SK-N-SH (cell line): ENCODE measurements around the gene PKN2. TPM values are rescaled to one million over a fixed set of nuclear protein-coding genes. Genes with fewer than 3 reads are reported as not detected.

Experiments
- CTCF ChIA-PET: fragments of 300-600, 350-600 bp; formaldehyde crosslinking; extraction: SDS; loops from one replicate; lab custom pipeline; 2021; lab: Yijun Ruan, JAX
- POLR2A ChIA-PET: fragments of 350-600 bp; sonication (Branson Sonifier 250); formaldehyde crosslinking; extraction: SDS; loops from one replicate; lab custom pipeline; 2020; ENCODE audit warnings: antibody characterized with exemption, inconsistent platforms; lab: Yijun Ruan, JAX
- DNase-seq: peaks from one replicate; pipeline ENCODE4 v3.0.0; 2012
- H2AFZ ChIP-seq: fragments of 200-600 bp; sonication (generic); 2 replicates; pipeline ENCODE4 v1.8.1; 2016; ENCODE audit warnings: antibody characterized with exemption, mild to moderate bottlenecking, low read depth
- H3F3A ChIP-seq: fragments of 200-600 bp; sonication (generic); replicated peaks from 2 replicates; pipeline ENCODE3; 2016; ENCODE audit warnings: antibody characterized with exemption, mild to moderate bottlenecking; ENCODE audit not compliant: insufficient read depth
- H3K27ac ChIP-seq, 2 experiments: fragments of 200-500 bp in 1 of 2; fragments of 200-600 bp in 1 of 2; sonication (Bioruptor generic) in 1 of 2; sonication (generic), shearing (Covaris generic) in 1 of 2; 2 replicates each; pipeline versions ENCODE4 v1.5.1 to v1.6.1; 2014 to 2016; ENCODE audit warnings: low read depth in 2 of 2, inconsistent platforms in 1 of 2, low read length in 1 of 2, mild to moderate bottlenecking in 1 of 2, mixed read lengths in 1 of 2
- H3K27me3 ChIP-seq: fragments of 200-600 bp; sonication (generic), shearing (Covaris generic); 2 replicates; pipeline ENCODE4 v1.6.1; 2016; ENCODE audit warnings: mixed run types; ENCODE audit not compliant: insufficient read depth
- H3K36me3 ChIP-seq, 2 experiments: fragments of 200-500 bp in 1 of 2; fragments of 200-600 bp in 1 of 2; sonication (Bioruptor generic) in 1 of 2; sonication (generic) in 1 of 2; replicated peaks in 1 of 2; 2 replicates each; pipeline versions ENCODE3 to v1.5.1; 2014 to 2016; ENCODE audit warnings: low read length in 1 of 2, mild to moderate bottlenecking in 1 of 2; ENCODE audit not compliant: insufficient read depth in 2 of 2, control insufficient read depth in 1 of 2
- H3K4me1 ChIP-seq, 2 experiments: fragments of 200-500 bp in 1 of 2; fragments of 200-600 bp in 1 of 2; sonication (Bioruptor generic) in 1 of 2; sonication (generic), shearing (Covaris generic) in 1 of 2; 2 replicates each; pipeline versions ENCODE4 v1.5.1 to v1.6.1; 2014 to 2016; ENCODE audit warnings: low read depth in 1 of 2, low read length in 1 of 2, mixed run types in 1 of 2; ENCODE audit not compliant: insufficient read depth in 2 of 2, control insufficient read depth in 1 of 2
- H3K4me2 ChIP-seq: fragments of 200-600 bp; sonication (generic), shearing (Covaris generic); 2 replicates; pipeline ENCODE4 v1.6.1; 2017; ENCODE audit warnings: mixed run types
- H3K4me3 ChIP-seq, 2 experiments: fragments of 200-500 bp in 1 of 2; fragments of 200-600 bp in 1 of 2; sonication (Bioruptor generic) in 1 of 2; sonication (generic), shearing (Covaris generic) in 1 of 2; 2 replicates each; pipeline versions ENCODE4 v1.5.1 to v1.8.1; 2014 to 2016; ENCODE audit warnings: low read depth in 2 of 2, inconsistent platforms in 1 of 2, low read length in 1 of 2, mild to moderate bottlenecking in 1 of 2, mixed read lengths in 1 of 2, moderate library complexity in 1 of 2
- H3K79me2 ChIP-seq: fragments of 200-600 bp; sonication (generic); 2 replicates; pipeline ENCODE4 v1.8.1; 2017; ENCODE audit warnings: mild to moderate bottlenecking; ENCODE audit not compliant: insufficient read depth
- H3K9ac ChIP-seq: fragments of 200-600 bp; sonication (generic); 2 replicates; pipeline ENCODE4 v1.6.1; 2017; ENCODE audit warnings: mixed run types
- H3K9me2 ChIP-seq: fragments of 200-600 bp; sonication (generic); 2 replicates; pipeline ENCODE4 v1.6.1; 2017; ENCODE audit warnings: mixed run types
- H3K9me3 ChIP-seq: fragments of 200-600 bp; sonication (generic); 2 replicates; pipeline ENCODE4 v1.6.1; 2017; ENCODE audit warnings: mixed run types, mild to moderate bottlenecking, moderate library complexity
- H4K20me1 ChIP-seq: fragments of 200-600 bp; sonication (generic); 2 replicates; pipeline ENCODE4 v1.6.1; 2017; ENCODE audit warnings: mild to moderate bottlenecking, mixed run types; ENCODE audit not compliant: insufficient read depth
- ELF1 ChIP-seq: IDR thresholded peaks from 2 replicates; pipeline ENCODE4 v1.4.0; 2012
- FOXJ3 ChIP-seq: sonication (generic); formaldehyde crosslinking; IDR thresholded peaks from 2 replicates; pipeline ENCODE4 v1.5.1; 2020; ENCODE audit warnings: mild to moderate bottlenecking, missing genetic modification reagents
- JUND ChIP-seq: IDR thresholded peaks from 2 replicates; pipeline ENCODE4 v1.4.0; 2012
- NRF1 ChIP-seq: IDR thresholded peaks from 2 replicates; pipeline ENCODE4 v1.6.1; 2012; ENCODE audit warnings: low read depth, mild to moderate bottlenecking, low read length
- POLR2AphosphoS5 ChIP-seq: IDR thresholded peaks from 2 replicates; pipeline ENCODE4 v1.6.1; 2012; ENCODE audit warnings: low read depth, low read length
- RAD21 ChIP-seq: IDR thresholded peaks from 2 replicates; pipeline ENCODE4 v1.6.1; 2012; ENCODE audit warnings: mild to moderate bottlenecking, low read length
- SMC3 ChIP-seq: IDR thresholded peaks from 2 replicates; pipeline ENCODE4 v1.6.1; 2012; ENCODE audit warnings: low read depth, low read length, improper control_type of control experiment
- TAF1 ChIP-seq: IDR thresholded peaks from 2 replicates; pipeline ENCODE4 v1.6.1; 2012; ENCODE audit warnings: low read depth, mild to moderate bottlenecking, low read length, moderate library complexity, borderline replicate concordance
- TCF12 ChIP-seq: IDR thresholded peaks from 2 replicates; pipeline ENCODE4 v1.4.0; 2012
- WGBS: methylation state at CpG from one replicate; pipeline ENCODE4 v1.1.6; 2017; ENCODE audit warnings: low lambda C conversion rate; 5-methylcytosine and 5-hydroxymethylcytosine counted together
- polyA plus RNA-seq, 3 experiments: library from polyadenylated mRNA; depleted of rRNA; stranded (reverse); fragments of >200 nt; gene quantifications; 2 replicates each; pipeline ENCODE4 v1.2.3, GENCODE V29; 2012
- TF ChIP-seq, protein P1 (sequence below): fragments of 150-350 bp; IDR thresholded peaks from 2 replicates; pipeline ENCODE4 v1.6.1; 2016; ENCODE audit warnings: mild to moderate bottlenecking, low read depth, low read length
- TF ChIP-seq, protein P2 (sequence below): fragments of 150-350 bp; IDR thresholded peaks from 2 replicates; pipeline ENCODE4 v1.6.1; 2017; ENCODE audit warnings: antibody characterized with exemption, low read length, low read depth, borderline replicate concordance
- TF ChIP-seq, protein P3 (sequence below): fragments of 200-600 bp; sonication (generic); IDR thresholded peaks from 2 replicates; pipeline ENCODE4 v1.6.1; 2017; ENCODE audit warnings: antibody characterized with exemption, mild to moderate bottlenecking, moderate library complexity
- TF ChIP-seq, protein P4 (sequence below): IDR thresholded peaks from 2 replicates; pipeline ENCODE4; 2012

PKN2 gene
- polyA plus RNA-seq, 1 of the 3 experiments (the other 2 are of a cell fraction), result 6.8 TPM

DNA sequence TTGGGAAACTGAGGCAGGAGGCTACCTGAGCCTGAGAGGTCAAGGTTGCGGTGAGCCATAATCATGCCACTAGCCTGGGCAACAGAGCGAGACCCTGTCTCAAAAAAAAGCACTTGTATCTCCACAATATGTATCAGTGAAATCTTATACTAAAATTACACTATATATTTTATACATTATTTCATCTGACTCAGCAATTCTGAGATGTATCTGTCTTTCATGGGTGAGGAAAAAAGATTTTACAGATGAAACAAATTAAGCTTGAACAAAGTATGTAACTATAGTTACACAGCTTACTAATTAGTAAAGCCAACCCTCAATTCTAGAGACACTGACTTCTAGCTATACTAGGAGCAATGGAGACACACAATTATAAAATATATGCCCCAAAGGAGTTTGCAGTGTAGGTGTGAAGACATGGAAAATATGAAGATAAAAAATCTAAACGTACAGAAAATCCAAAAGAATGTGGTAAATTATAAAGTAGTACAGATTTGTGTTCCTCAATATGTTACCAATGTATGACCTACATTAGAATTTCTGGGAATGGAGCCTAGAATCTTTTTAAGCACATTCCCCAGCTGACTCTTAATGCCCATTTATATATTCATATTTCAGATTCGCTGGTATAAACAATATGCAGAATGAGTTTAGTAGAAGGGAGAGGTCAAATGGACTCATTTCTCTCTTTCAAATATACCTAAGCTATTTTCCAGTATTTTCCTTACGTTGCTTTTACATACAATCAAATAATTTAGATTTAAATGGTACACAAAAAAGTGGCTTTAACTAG lies 192.7 kb downstream of the PKN2 start:
- CTCF ChIA-PET, result interaction anchor here (0.5 to 5.9 kb wide), 35 partner anchors 9 to 761 kb away, joined by 3 to 102 read pairs (median 4); partner anchors contain the start of gene PKN2
- H3K9ac ChIP-seq, result no peak overlapping the region
- no peak overlapping the region for H2AFZ ChIP-seq
- POLR2A ChIA-PET, result interaction anchor here (0.6 kb wide), 1 partner anchor 21 kb away, joined by 3 read pairs; no protein-coding TSS in a partner anchor
- TF ChIP-seq, protein P1, sequence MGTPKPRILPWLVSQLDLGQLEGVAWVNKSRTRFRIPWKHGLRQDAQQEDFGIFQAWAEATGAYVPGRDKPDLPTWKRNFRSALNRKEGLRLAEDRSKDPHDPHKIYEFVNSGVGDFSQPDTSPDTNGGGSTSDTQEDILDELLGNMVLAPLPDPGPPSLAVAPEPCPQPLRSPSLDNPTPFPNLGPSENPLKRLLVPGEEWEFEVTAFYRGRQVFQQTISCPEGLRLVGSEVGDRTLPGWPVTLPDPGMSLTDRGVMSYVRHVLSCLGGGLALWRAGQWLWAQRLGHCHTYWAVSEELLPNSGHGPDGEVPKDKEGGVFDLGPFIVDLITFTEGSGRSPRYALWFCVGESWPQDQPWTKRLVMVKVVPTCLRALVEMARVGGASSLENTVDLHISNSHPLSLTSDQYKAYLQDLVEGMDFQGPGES, result no peak
- TF ChIP-seq NRF1 (no peak), TAF1 (no peak), POLR2AphosphoS5 (no peak), FOXJ3 (CRISPR knock-in tag) (no peak), JUND (no peak), SMC3 (no peak)
- TF ChIP-seq, protein P2, sequence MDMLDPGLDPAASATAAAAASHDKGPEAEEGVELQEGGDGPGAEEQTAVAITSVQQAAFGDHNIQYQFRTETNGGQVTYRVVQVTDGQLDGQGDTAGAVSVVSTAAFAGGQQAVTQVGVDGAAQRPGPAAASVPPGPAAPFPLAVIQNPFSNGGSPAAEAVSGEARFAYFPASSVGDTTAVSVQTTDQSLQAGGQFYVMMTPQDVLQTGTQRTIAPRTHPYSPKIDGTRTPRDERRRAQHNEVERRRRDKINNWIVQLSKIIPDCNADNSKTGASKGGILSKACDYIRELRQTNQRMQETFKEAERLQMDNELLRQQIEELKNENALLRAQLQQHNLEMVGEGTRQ, result no peak
- H3F3A ChIP-seq, result peaks cover 12% of the 10 kb centered on the region
- no peaks in the 10 kb centered on the region for H3K9me3 ChIP-seq
- no peak overlapping the region for H3K27ac ChIP-seq
- H4K20me1 ChIP-seq, result peaks cover 22% of the 10 kb centered on the region
- no peaks in the 10 kb centered on the region for H3K27me3 ChIP-seq
- DNase-seq, result no peak
- no peak overlapping the region for H3K4me2 ChIP-seq
- no peak overlapping the region for H3K4me3 ChIP-seq
- no peaks in the 10 kb centered on the region for H3K9me2 ChIP-seq
- H3K79me2 ChIP-seq, result peaks cover 80% of the 10 kb centered on the region
- no peaks in the 10 kb centered on the region for H3K4me1 ChIP-seq
- 91% methylated on average over 5 of the region's 5 CpGs for WGBS
- peaks cover 12 to 24% of the 10 kb centered on the region in 2 experiments for H3K36me3 ChIP-seq

DNA sequence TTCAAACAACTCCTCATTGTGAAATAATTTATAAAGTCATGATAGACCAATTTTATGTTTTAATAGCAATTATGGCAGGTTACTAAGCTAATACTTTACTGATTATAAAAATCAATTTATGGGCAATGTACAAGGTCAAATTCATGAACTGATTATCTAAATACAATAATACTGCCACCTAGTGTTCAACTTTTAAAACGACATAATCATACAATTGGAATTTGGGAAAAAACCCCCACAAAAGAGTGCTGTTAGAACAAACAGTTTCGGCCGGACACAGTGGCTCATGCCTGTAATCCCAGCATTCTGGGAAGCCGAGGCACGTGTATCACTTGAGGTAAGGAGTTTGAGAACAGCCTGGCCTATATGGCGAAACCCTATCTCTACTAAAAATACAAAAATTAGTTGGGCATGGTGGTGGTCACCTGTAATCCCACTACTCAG lies 193.3 kb downstream of the PKN2 start:
- Histone ChIP-seq H3K9ac (no peak overlapping the region), H3K4me1 (no peaks in the 10 kb centered on the region), H3K79me2 (peaks cover 77% of the 10 kb centered on the region), H3K27me3 (no peaks in the 10 kb centered on the region), H3F3A (peaks cover 12% of the 10 kb centered on the region), H3K9me3 (no peaks in the 10 kb centered on the region), H3K36me3 (peaks cover 15 to 25% of the 10 kb centered on the region in 2 experiments), H3K27ac (no peak overlapping the region), H3K4me2 (no peak overlapping the region), H2AFZ (no peak overlapping the region), H3K9me2 (no peaks in the 10 kb centered on the region), H4K20me1 (peaks cover 22% of the 10 kb centered on the region), H3K4me3 (no peak overlapping the region)
- 31% methylated on average over 6 of the region's 6 CpGs for WGBS
- TF ChIP-seq TCF12 (no peak), RAD21 (peak; percentile 58), ELF1 (no peak), POLR2AphosphoS5 (no peak), SMC3 (peak; percentile 36)
- TF ChIP-seq, protein P3, sequence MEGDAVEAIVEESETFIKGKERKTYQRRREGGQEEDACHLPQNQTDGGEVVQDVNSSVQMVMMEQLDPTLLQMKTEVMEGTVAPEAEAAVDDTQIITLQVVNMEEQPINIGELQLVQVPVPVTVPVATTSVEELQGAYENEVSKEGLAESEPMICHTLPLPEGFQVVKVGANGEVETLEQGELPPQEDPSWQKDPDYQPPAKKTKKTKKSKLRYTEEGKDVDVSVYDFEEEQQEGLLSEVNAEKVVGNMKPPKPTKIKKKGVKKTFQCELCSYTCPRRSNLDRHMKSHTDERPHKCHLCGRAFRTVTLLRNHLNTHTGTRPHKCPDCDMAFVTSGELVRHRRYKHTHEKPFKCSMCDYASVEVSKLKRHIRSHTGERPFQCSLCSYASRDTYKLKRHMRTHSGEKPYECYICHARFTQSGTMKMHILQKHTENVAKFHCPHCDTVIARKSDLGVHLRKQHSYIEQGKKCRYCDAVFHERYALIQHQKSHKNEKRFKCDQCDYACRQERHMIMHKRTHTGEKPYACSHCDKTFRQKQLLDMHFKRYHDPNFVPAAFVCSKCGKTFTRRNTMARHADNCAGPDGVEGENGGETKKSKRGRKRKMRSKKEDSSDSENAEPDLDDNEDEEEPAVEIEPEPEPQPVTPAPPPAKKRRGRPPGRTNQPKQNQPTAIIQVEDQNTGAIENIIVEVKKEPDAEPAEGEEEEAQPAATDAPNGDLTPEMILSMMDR, result peak; percentile 71
- TF ChIP-seq, protein P4, sequence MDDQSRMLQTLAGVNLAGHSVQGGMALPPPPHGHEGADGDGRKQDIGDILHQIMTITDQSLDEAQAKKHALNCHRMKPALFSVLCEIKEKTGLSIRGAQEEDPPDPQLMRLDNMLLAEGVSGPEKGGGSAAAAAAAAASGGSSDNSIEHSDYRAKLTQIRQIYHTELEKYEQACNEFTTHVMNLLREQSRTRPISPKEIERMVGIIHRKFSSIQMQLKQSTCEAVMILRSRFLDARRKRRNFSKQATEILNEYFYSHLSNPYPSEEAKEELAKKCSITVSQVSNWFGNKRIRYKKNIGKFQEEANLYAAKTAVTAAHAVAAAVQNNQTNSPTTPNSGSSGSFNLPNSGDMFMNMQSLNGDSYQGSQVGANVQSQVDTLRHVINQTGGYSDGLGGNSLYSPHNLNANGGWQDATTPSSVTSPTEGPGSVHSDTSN, result no peak
- ChIA-PET CTCF (interaction anchor here (0.5 to 5.9 kb wide), 33 partner anchors 9 to 760 kb away, joined by 3 to 102 read pairs (median 5); partner anchors contain the start of gene PKN2), POLR2A (interaction anchor here (0.6 kb wide), 1 partner anchor 21 kb away, joined by 3 read pairs; no protein-coding TSS in a partner anchor)
- DNase-seq, result peak; percentile 23
